Activated B cell treated with CpG ODN at 0.5 μM for 24 hours (primary cell): ENCODE results near the gene USP28. TPM values are rescaled to one million over a fixed set of nuclear protein-coding genes. Genes with fewer than 3 reads are reported as not detected.

Experiments used
- ATAC-seq: fragments of 200-7000 bp; cut with Tn5 transposase; one replicate; pipeline ENCODE4 v1.10.0; 2021; ENCODE audit warnings: low read depth, mild to moderate bottlenecking, moderate library complexity
- CTCF ChIA-PET: fragments of 350-600 bp; sonication (Branson Sonifier 250); formaldehyde crosslinking; loops from one replicate; lab custom pipeline; 2021; ENCODE audit warnings: antibody characterized with exemption; lab: Charles Lee
- POLR2A ChIA-PET: fragments of 350-600 bp; sonication (Branson Sonifier 250); formaldehyde crosslinking; loops from one replicate; lab custom pipeline; 2021; ENCODE audit warnings: antibody characterized with exemption; lab: Charles Lee
- DNase-seq: peaks from one replicate; pipeline ENCODE4 v3.0.0; 2022
- H3K27ac Mint-ChIP-seq: one replicate; pipeline ENCODE4 v1.8.0; 2020; ENCODE audit warnings: mixed read lengths
- H3K27me3 Mint-ChIP-seq: one replicate; pipeline ENCODE4 v1.8.0; 2021; ENCODE audit warnings: mixed read lengths
- H3K36me3 Mint-ChIP-seq: one replicate; pipeline ENCODE4 v1.8.0; 2021; ENCODE audit warnings: low read depth, mixed read lengths
- H3K4me1 Mint-ChIP-seq: one replicate; pipeline ENCODE4 v1.8.0; 2021; ENCODE audit warnings: mixed read lengths
- H3K4me3 Mint-ChIP-seq: one replicate; pipeline ENCODE4 v1.8.0; 2020; ENCODE audit warnings: mild to moderate bottlenecking, mixed read lengths
- H3K9me3 Mint-ChIP-seq: one replicate; pipeline ENCODE4 v1.8.0; 2020; ENCODE audit warnings: mixed read lengths
- CTCF ChIP-seq: fragments of 200-600 bp; IDR thresholded peaks from one replicate; pipeline ENCODE4 v1.8.0; 2022; ENCODE audit warnings: antibody characterized with exemption, mild to moderate bottlenecking
- intact Hi-C: fragments of 100-400 bp; cut with micrococcal nuclease; formaldehyde crosslinking; loops from one replicate; pipeline ENCODE4 v1.15.1; 2024
- total RNA-seq: library from RNA; stranded (reverse); gene quantifications from 2 replicates; pipeline ENCODE4 v1.2.3, GENCODE V29; 2022

Gene USP28
- total RNA-seq, 1 donor from 2014 or later, result 49.6 TPM

- no peak overlapping the region for H3K27ac Mint-ChIP-seq
- no peaks in the 10 kb centered on the region for H3K36me3 Mint-ChIP-seq
- CTCF ChIA-PET, result interaction anchor here (0.6 kb wide), 1 partner anchor 14 kb away, joined by 3 read pairs; no protein-coding TSS in a partner anchor
- no peak for DNase-seq
- H3K9me3 Mint-ChIP-seq, result no peaks in the 10 kb centered on the region
- intact Hi-C loops, result no loop called here
- POLR2A ChIA-PET, result no interaction called here
- ATAC-seq, result no peak
- H3K4me3 Mint-ChIP-seq, result no peak overlapping the region
- H3K27me3 Mint-ChIP-seq, result peaks cover 39% of the 10 kb centered on the region
- H3K4me1 Mint-ChIP-seq, result no peaks in the 10 kb centered on the region
- TF ChIP-seq CTCF, result no peak
Measured at GRCh38 chr11:113782134-113782533, 93.2 kb downstream of the USP28 start.

GRCh38 chr11:113781682-113782081, 93.7 kb downstream of the USP28 start:
- POLR2A ChIA-PET, result no interaction called here
- no peak for ATAC-seq
- CTCF ChIA-PET, result interaction anchor here (1.1 kb wide), 1 partner anchor 15 kb away, joined by 3 read pairs; no protein-coding TSS in a partner anchor
- Mint-ChIP-seq H3K27ac (no peak overlapping the region), H3K27me3 (peaks cover 37% of the 10 kb centered on the region), H3K4me1 (no peaks in the 10 kb centered on the region), H3K4me3 (no peak overlapping the region), H3K9me3 (no peaks in the 10 kb centered on the region), H3K36me3 (no peaks in the 10 kb centered on the region)
- intact Hi-C loops, result no loop called here
- DNase-seq, result no peak
- TF ChIP-seq CTCF, result no peak

- H3K4me3 Mint-ChIP-seq, result no peak within 1 kb of the TSS
- no peak for TF ChIP-seq CTCF
- no peaks in the 10 kb centered on the region for H3K36me3 Mint-ChIP-seq
- ChIA-PET POLR2A (interaction anchor here (0.6 kb wide), 1 partner anchor 659 kb away, joined by 3 read pairs; no protein-coding TSS in a partner anchor), CTCF (no interaction called here)
- peaks cover 30% of the 10 kb centered on the region for H3K27me3 Mint-ChIP-seq
- H3K9me3 Mint-ChIP-seq, result no peaks in the 10 kb centered on the region
- no peak for DNase-seq
- peaks cover under 1% of the 10 kb centered on the region for H3K4me1 Mint-ChIP-seq
- intact Hi-C loops, result loop anchor here (10.0 kb wide), 1 partner anchor 1705 kb away; the partner anchor contains the start of genes NKAPD1 and PIH1D2
- no peak for ATAC-seq
- H3K27ac Mint-ChIP-seq, result no peak within 1 kb of the TSS
Measured at GRCh38 chr11:113779496-113779895, 95.9 kb downstream of the USP28 start, which contains the start of gene CLDN25. CLDN25 (plus strand) TSS chr11:113779796; CDS start chr11:113779796, 0 bp downstream.

- ATAC-seq (no peak), DNase-seq (no peak)
- intact Hi-C loops, result loop anchor here (10.0 kb wide), 1 partner anchor 1704 kb away; the partner anchor contains the start of genes NKAPD1 and PIH1D2
- Mint-ChIP-seq H3K27me3 (peaks cover 29% of the 10 kb centered on the region), H3K4me3 (no peak overlapping the region), H3K27ac (no peak overlapping the region), H3K36me3 (peaks cover 6% of the 10 kb centered on the region), H3K4me1 (peaks cover 7% of the 10 kb centered on the region), H3K9me3 (no peaks in the 10 kb centered on the region)
- ChIA-PET CTCF (no interaction called here), POLR2A (no interaction called here)
- TF ChIP-seq CTCF, result no peak
Measured at GRCh38 chr11:113778111-113778910, 97.1 kb downstream of the USP28 start.

- intact Hi-C loops, result loop anchor here (5.0 to 10.0 kb wide), 3 partner anchors 68 to 1699 kb away; partner anchors contain the start of genes NKAPD1 and PIH1D2
- no peak for ATAC-seq
Measured at GRCh38 chr11:113774174-113774503, 101.2 kb downstream of the USP28 start.

More at GRCh38 chr11:113774174-113774503, 101.2 kb downstream of the USP28 start:
- Mint-ChIP-seq H3K27me3 (peaks cover 7% of the 10 kb centered on the region), H3K9me3 (no peaks in the 10 kb centered on the region), H3K36me3 (peaks cover 10% of the 10 kb centered on the region), H3K4me3 (peak overlapping the region; percentile 98), H3K27ac (peak overlapping the region; percentile 82), H3K4me1 (peaks cover 21% of the 10 kb centered on the region)
- CTCF ChIA-PET, result interaction anchor here (0.7 to 1.5 kb wide), 2 partner anchors 22 to 484 kb away, joined by 3 to 5 read pairs; no protein-coding TSS in a partner anchor
- peak; percentile 7 for TF ChIP-seq CTCF
- POLR2A ChIA-PET, result interaction anchor here (0.6 kb wide), 1 partner anchor 1845 kb away, joined by 6 read pairs; no protein-coding TSS in a partner anchor
- no peak for DNase-seq
